Body of pancreas (tissue), 4 donors: Measurements from ENCODE around the gene NAT8L.

Source experiments
- CTCF ChIP-seq, 7 experiments: fragments of 450-650 bp in 4 of 7; fragments of 200-600 bp in 3 of 7; sonication (generic) in 3 of 7; IDR thresholded peaks; one replicate each; pipeline ENCODE4 v1.5.1; 2016 to 2019; ENCODE audit warnings: antibody characterized with exemption in 7 of 7
- POLR2A ChIP-seq, 3 donors: fragments of 450-650 bp; IDR thresholded peaks; one replicate each; pipeline ENCODE4 v1.6.1; 2016; ENCODE audit warnings: antibody characterized with exemption in 3 of 3, mild to moderate bottlenecking in 2 of 3

- TF ChIP-seq CTCF (IDR thresholded peaks at IDR 0.05) (no peak), POLR2A (IDR thresholded peaks at IDR 0.05) (no peak)
Observed at GRCh38 chr4:2066011-2066551, 7.0 kb downstream of the NAT8L start.
